Esophagus muscularis mucosa (tissue), 4 donors: Measurements from ENCODE around the gene CRX.

Experiments
- EP300 ChIP-seq: sonication (generic); formaldehyde crosslinking; IDR thresholded peaks from one replicate; pipeline ENCODE4 v1.6.1; 2017; ENCODE audit warnings: antibody characterized with exemption
- POLR2A ChIP-seq: fragments of 450-650 bp; IDR thresholded peaks from one replicate; pipeline ENCODE4 v1.6.1; 2017; ENCODE audit warnings: antibody characterized with exemption, moderate library complexity, mild to moderate bottlenecking, low read depth
- POLR2AphosphoS5 ChIP-seq, 2 donors: sonication (generic); formaldehyde crosslinking; IDR thresholded peaks; one replicate each; pipeline ENCODE4 v1.6.1; 2017; ENCODE audit warnings: antibody characterized with exemption in 2 of 2
- TF ChIP-seq, protein P1 (sequence below), 3 experiments: fragments of 200-600 bp in 2 of 3; fragments of 450-650 bp in 1 of 3; sonication (generic) in 2 of 3; IDR thresholded peaks; one replicate each; pipeline ENCODE4 v1.5.1; 2017 to 2019; ENCODE audit warnings: antibody characterized with exemption in 3 of 3, mild to moderate bottlenecking in 2 of 3, moderate library complexity in 1 of 3

DNA sequence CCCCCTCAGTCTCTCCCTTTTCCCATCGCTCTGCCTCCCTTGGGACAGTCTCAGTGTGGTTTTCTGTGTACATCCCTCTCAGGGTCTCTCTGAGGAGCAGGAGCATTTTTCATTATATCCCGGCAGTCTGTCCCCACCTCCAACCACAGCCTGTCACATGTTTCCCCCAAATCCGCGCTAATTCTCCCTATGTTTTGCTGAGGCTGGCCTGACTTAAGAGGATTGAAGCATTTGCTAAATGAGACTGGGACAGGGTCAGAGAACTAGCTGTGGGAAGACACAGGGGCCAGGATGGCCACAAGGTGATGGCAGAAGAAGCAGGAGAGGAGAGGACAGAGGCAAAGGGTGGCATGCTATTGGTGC, 22.9 kb upstream of the CRX start:
- TF ChIP-seq, protein P1, sequence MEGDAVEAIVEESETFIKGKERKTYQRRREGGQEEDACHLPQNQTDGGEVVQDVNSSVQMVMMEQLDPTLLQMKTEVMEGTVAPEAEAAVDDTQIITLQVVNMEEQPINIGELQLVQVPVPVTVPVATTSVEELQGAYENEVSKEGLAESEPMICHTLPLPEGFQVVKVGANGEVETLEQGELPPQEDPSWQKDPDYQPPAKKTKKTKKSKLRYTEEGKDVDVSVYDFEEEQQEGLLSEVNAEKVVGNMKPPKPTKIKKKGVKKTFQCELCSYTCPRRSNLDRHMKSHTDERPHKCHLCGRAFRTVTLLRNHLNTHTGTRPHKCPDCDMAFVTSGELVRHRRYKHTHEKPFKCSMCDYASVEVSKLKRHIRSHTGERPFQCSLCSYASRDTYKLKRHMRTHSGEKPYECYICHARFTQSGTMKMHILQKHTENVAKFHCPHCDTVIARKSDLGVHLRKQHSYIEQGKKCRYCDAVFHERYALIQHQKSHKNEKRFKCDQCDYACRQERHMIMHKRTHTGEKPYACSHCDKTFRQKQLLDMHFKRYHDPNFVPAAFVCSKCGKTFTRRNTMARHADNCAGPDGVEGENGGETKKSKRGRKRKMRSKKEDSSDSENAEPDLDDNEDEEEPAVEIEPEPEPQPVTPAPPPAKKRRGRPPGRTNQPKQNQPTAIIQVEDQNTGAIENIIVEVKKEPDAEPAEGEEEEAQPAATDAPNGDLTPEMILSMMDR (IDR thresholded peaks at IDR 0.05): no peak
- no peak for TF ChIP-seq POLR2AphosphoS5 (IDR thresholded peaks at IDR 0.05)
- no peak for TF ChIP-seq POLR2A
- TF ChIP-seq EP300: no peak
